Measurements from ENCODE around the gene DIO1.
"Not testable (repeated sequence)": the region's sequence is repeated elsewhere in the genome, so short reads cannot be mapped to it uniquely, and the experiment has no call there.

DIO1 gene

DNA sequence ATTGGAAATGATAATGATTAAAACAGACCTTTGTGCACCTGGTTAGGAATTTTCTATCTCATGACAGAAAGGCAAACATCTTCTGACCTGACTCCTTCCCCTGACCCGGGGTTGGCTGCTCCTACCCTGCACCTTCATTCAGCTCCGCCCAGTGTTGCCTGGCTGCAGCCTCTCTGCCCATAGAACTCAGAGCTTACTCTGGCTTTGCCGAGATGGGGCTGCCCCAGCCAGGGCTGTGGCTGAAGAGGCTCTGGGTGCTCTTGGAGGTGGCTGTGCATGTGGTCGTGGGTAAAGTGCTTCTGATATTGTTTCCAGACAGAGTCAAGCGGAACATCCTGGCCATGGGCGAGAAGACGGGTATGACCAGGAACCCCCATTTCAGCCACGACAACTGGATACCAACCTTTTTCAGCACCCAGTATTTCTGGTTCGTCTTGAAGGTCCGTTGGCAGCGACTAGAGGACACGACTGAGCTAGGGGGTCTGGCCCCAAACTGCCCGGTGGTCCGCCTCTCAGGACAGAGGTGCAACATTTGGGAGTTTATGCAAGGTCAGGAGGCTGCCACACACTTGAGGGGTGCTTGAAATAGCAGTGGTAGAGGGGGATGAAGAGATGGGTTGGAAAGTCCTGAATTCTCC, at the start of gene DIO1:
TSS of gene DIO1 (plus strand) at position 189 of the 638 bp plus-strand sequence. CDS start at position 213, 24 bp downstream.
- DNase-seq = no peak

DNA sequence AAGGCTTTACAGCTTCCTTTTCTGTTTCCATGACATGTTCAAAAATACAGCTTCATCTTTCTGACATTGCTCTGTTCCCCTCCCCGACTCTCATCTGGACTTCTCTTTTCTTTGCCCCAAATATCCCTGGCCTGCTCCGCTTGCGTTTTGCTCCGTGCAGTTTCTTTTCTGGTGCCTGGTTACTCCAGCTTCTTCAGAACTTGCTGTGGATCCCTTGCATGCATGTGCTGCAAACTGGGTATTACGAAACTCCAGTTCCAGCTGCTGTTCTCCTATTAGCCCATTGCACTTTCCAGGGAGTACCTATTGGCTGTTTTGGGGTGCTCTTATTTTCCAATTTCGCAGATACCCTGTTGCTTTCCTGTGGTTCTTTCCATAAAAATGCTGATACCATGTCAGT, 46.0 kb upstream of the DIO1 start:
- no peak for DNase-seq

DNA sequence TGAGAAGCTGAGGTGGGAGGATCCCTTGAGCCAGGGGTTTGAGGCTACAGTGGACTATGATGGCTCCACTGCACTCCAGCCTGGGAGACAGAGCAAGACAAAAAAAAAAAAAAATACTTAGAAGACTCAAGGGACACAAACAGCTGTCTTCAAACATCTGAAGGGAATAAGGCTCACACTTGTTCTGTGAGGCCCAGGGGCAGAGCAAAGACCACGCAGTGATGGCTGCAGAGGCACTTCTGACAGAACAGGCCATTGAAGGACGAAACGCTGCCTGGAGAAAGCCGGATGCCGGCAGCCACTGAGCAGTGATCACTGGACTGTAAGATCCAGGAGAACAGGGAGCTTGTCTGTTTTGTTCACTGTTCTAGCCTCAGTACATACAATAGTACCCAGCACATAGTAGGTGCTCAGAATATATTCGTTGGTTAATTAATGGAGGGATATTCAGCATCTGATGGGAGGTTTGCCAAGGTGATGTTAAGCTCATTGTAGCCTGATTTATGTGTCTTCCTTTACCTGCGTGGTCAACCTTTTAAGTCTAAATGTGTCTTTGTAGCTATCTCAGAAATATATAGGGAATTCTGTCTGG, 43.8 kb upstream of the DIO1 start:
- no peak for DNase-seq

DNA sequence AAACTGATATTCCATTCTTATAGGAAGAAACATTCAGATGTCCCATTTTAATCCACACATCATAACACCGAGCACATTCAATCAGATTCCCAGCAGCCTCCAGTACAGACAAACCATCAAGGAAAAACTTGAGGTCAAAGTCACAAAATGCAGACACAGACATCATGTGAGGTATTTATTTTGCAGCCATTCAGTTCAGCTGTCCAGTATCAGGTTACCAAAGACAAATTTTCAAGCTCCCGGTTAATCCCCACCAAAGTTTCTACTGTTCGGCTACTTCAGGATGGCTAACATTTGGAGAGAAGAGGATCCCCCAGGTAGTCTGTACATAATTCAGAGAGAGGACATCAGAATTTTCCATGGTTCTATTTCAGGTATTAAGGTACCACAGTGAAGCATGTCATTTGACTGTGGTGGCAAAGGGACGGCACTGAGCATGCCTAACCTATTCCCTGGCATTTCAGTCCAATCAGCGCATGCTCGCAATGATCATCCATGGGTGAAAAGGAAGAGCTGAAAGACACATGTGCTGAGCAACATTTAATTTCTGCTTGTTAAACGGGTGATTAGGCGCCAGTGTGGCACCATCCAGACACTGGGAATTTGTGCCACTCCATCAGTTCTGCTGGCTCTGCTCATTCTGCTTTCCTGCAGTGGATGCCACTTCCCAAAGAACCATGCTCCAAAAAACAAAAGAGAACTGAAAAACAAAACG, 42.3 kb upstream of the DIO1 start:
- no peak for DNase-seq

DNA sequence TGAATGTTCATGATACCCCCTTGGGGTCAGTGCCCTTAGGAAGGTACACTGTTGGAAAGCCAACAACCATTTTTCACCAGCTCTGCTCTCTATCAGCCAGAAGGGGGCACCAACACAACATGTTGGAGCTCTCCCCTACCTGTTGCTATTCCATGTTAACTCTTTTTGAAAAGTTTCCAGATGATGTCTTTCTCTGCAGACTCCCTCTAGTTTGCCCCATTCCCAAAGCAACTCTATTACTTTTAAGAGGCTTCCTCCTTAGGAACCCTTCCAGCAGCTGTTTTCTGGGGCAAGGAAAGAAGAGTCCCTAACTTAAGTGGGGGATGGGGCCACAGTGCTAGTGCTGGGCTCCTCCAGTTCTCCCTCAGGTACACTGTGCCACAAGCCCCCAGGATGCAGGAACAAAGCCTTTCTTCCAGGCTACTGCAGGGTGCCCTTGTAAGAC, 33.0 kb upstream of the DIO1 start:
- DNase-seq = peak; percentile 35

DNA sequence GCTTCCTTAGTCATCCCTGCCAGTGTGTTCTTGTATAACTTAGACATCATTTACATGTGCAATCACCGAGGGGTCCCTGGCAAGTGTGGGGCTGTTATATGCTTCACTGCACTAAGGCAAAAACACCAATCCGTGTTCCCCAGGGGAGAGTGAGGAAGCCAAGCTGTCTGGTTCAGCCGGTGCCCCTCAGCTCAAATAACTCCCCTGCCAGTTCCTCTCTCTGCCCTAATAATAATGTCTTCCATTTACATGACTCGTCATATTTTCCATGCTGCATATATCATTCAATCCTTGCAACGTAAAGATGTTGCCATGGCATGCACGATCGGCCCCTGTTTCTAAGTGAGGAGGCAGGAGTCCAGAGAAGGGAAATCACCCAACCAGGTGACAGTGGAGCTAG, 31.5 kb upstream of the DIO1 start:
- DNase-seq = no peak

DNA sequence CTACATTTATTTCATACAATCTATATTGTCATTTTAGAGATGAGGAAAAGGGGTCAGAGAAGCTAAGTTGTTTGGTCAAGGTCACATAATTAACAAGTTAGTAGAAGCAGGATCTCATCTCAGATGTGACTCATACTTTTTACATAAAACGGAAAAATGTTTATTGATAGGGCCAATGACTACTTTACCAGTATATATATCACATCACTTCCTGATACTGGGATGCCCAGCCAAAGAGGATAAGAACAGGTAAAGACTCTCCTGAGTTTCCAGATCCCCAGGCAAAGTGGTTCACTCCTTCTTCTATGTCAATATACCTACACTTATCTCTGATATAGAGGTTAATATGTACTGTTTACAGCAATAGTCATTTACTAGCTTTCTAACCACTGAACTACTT, 25.4 kb upstream of the DIO1 start:
- no peak for DNase-seq

DNA sequence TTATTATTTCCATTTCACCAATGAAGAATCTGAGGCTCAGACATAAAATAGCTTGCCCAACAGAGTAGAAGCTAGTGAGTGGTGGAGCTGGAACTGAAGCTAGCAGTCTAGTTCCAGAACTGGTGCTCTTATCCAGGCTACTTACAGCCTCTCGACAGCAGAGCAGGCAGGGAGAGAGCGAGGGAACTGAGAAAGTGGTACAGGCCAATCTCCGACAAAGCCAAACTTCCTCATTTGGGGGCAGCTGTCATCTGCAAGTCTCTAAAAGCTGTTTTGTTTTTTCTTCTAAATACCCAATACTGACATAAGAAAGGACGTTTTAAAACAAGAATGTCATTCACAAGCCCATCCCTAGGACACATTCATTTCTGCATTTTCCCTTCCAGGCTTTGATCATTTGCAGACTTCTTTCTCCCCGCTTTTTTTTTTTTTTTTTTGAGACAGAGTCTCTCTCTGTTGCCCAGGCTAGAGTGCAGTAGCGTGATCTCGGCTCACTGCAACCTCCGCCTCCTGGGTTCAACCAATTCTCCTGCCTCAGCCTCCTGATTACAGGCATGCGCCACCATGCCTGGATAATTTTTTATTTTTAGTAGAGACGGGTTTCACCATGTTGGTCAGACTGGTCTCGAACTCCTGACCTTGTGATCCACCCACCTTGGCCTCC, 24.4 kb upstream of the DIO1 start:
- no peak for DNase-seq

DNA sequence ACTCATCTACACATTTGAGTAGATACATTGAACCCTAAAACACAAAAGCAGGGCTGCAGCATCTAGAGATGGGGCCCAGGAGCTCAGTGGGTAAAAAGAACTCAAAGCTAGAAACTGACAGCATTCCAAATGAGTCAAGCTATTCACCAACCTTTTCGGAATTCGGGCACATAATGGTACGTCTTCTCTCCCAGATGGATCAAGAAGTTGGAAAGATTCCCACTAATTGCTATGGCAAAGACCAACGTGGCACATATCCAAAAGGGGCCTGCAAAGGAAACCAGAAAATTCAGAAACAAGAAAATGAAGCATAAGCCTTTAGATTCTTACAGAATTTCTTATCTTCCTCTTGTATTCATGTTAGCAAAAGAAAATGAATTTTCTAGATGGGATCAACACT, 22.8 kb upstream of the DIO1 start:
- DNase-seq = no peak

DNA sequence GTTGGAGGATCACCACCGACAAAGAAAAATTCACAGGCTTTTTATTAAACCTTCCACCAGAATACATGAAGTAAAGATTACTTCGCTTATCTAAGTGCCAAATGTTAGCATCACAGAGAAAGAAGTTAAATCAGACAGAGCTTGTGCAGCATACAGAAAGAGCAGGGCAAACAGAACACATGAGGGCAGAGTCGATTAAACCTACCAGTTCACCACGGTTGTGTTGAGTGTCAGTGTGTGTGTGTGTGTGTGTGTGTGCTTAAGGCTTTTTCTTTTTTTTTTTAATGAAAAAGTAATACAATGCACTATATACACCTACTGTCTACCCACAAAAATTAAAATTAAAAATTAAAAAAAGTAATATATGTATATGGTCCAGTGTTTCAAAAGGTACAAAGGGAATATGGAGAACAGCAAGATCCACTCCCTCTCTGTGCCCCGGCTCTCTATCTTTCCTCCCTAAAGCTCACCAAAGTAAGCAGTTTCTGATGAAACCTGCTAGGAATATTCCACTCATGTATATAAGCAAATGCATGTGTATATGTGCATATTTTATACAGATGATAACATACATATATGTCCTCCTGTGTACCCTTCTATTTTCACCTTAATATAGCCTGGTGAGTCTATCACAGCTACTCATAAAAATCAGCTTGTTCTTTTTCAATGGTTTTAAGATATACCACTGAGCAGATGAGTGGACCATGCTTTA, 22.1 kb upstream of the DIO1 start:
- DNase-seq = no peak

DNA sequence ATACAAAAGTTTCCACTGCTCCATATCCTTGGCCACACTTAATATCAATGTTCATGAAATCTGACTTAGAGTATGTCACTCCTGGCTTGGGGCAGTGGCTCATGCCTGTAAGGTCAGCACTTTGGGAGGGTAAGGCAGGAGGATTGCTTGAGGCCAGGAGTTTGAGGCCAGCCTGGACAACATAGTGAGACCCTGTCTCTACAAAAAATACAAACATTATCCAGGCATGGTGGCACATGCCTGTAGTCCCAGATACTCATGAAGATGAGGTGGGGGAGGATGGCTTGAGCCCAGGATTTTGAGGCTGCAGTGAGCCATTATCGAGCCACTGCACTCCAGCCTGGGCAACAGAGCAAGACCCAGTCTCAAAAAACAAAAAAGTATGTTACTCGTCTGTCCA, 18.8 kb upstream of the DIO1 start:
- not testable (repeated sequence) for DNase-seq

DNA sequence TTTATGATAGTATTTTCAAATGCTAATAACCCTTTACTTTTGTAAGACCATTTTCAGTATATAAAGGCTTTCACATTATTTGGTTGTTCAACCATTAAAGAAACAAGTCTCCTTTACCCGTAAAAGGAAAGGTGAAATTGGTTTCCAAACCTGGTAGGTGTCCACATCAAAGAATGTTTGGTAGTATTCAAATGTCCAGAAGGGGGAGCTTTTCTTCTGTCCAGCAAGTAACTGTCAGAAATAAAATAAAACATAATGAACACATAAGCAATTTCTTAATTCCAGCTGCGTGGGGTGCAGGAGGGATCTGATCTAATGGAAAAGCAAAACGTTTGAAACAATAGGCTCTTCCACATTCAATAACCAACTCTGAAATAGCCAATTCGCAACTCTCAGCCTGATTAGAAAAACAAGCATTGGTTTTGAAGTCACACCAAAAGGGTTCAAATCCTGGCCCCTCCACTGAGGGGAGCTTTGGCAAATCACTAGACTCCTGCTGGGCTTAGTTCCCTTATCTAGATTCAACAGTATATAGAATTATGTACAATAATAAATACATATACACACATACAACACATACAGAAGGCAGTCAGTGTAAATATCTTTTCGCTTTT, 15.4 kb upstream of the DIO1 start:
- DNase-seq = peak; percentile 35

DNA sequence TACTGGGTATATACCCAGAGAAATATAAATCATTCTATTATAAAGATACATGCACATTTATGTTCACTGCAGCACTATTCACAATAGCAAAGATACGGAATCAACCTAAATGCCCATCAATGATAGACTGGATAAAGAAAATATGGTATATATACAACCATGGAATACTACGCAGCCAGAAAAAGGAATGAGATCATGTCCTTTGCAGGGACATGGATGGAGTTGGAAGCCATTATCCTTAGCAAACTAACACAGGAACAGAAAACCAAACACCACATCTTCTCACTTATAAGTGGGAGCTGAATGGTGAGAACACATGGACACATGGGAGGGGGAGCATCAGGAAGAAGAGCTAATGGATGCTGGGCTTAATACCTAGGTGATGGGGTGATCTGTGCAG, 12.1 kb upstream of the DIO1 start:
- DNase-seq = not testable (repeated sequence)

DNA sequence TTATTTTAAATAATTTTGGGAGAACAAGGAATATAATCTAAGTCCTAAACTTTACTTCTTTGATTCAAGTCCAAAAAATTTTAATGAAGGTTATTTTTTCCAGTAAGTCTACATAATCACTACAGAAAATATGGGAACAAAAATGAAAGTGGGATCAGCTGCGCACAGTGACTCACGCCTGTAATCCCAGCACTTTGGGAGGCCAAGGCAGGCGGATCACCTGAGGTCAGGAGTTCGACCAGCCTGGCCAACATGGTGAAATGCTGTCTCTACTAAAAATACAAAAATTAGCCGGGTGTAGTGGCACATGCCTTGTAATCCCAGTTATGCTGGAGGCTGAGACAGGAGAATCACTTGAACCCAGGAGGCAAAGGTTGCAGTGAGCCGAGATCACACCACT, 10.4 kb upstream of the DIO1 start:
- DNase-seq = not testable (repeated sequence)

DNA sequence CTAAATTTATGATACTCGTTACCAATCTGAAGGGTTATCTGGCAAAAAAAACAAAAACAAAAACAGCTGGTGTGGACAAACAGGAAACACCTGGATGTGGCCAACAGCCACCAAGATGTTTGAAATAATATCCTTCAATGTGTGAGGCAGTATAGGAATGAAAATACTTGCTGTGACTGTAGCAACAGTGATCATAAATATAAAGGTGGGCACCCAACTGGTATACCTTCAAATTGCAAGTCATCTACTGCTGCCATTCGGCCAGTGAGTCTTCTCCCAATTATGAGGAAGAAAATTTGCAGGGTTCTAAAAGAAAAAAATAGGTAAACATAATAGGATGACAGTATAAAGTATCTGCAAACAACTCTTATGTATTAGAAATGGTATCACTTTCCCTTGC, 5.3 kb upstream of the DIO1 start:
- no peak for DNase-seq

DNA sequence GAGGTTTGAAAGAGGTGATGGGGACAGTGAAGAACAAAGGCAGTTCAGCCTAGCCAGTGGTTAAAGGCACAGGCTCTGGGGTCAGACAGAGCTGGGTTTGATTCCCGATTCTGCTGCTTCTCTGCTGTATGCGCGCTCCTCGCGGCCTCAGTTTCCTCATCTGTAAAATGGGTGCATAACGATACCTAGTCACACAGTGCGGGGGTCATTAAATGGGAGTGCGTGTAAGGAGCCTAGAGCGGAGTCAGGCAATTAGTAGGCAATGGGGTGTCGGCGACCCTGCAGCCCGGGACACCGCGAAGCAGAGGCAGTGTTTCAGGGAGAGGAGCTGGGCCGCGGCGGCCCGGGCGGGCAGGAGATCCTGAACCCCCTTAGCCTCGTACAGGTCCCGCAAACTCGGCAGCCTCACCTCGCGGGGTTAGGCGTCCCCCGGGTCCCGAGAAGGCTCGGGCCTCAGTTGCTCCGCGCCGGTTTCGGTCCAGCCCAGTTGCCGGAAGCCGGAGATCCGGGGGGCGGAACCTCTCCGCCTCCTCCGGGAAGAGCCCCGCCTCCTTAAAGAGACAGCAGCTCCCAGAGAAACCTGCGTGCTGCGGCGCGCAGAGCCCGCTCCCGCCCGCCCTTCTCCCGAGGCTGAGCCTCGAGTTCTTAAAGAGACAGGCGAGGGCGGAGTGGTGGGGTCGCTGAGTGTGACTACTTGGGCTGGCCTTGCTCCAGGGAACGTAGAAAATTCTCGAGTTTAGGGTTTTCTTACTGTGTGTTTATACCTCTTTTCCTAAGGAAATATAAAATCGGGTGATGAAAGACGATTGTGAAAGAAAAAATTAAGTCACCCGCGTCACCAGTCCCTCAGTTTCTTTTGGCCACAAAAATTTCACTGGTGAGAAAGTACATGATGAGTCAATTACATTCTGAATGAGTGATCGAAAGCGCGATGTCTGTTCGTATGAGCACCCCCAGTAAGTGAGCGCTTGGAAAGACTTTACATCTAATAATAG, 4.4 kb upstream of the DIO1 start, which contains the start of gene YIPF1:
TSS of gene YIPF1 (minus strand) at position 494 of the 995 bp plus-strand sequence. CDS start 860 bp downstream, outside the sequence.
- peak; percentile 93 for DNase-seq

DNA sequence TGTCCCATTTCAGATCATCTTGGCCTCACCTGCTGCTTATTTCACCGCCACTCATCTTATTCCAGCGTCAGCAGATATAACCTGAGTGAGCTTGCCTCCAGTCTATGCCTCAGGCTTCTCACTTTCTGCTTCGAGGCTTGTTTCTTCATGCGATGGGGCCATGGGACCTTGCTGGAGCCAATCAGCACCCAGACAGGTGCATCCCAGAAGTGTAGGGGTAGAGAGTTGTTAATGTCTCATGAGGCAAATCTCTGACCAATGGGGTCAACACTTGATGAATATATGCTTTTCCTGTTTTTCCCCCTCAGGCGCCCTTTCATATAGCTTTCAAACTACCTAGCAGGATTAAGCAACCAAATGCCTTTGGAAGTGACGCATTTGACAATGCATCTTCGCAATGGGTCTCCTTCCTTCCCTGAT, 3.5 kb upstream of the DIO1 start:
- DNase-seq = no peak

DNA sequence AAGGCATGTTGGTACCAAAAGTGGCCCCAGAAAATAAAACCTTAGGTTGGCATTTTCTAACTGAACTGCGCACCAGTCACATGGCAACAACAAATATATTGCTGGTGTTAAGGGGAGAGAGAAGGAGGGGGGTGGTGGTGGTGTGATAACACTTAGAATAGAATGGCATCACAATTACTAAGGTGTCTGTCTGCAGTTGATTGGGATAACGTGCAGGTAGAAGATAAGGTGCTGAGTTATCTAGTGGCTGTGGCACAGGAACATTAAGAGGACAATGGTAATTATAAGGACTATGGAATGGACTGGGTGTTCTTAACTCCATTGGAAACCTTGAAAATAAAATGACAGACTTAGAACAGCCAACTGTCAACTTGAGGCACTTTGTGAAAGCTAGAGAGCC, 3.0 kb upstream of the DIO1 start:
- DNase-seq = no peak

DNA sequence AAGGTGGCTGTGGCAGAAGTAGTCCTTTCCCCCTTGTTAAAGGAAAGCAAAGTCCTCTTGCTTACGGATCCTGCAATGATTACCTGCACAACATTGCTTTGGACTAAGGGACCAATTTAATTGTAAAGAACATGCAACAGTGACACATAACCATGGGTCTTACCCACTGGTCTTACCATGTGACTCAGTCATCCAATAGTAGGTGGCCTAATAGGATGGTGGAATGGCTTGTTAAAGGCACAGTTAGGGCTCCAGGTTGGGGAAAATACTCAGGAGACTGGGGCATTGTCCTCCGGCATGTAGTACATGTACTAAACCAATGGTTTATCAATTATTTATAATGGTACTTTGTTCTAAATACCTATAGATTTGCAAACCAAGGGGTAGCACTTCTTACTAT, 2.3 kb upstream of the DIO1 start:
- no peak for DNase-seq

DNA sequence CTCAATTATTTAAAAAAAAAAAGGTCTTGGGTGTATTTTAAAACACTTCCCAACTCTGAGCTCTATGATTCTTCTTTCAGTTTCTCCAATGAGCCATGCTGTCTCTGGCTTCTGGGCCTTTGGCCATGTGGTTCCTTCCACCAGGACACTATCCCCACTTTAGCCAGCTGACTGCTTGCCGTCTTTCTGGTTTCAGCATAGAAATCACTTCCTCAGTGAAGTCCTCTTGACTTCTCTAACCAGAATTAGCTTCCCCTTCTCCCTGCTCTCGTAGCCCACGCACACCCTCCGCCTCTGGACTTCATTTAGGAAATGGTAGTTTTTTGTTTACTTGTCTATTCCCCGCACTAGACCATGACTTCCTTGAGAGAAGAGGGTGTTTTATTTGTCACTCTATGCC, 1.1 kb upstream of the DIO1 start:
- no peak for DNase-seq

DNA sequence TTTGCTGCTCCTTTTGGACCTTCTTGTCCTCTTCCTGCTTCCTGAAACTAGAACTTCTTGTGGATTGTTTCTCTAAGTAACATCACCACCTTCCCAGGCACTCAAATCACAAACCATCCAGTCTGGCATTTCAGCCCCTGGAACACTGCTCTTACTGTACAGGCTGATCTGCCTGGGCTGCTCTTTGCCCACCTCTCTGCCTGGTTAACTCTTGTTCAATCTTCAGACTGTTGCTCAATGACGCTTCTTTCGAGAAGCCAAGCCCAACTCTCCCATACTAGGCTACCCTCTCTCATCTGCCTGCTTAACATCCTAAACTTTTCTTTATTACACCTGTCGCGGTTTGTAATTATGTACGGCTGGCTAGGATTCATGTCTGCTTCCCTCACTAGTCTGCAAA, 657 bp downstream of the DIO1 start:
- DNase-seq = no peak

Data from NCI-H345 (cell line).